CD4-positive, alpha-beta T cell (primary cell): ENCODE results near the gene DLG1. TPM values are rescaled to one million over a fixed set of nuclear protein-coding genes. Genes with fewer than 3 reads are reported as not detected.

Experiments used
- ATAC-seq: fragments of 200-7000 bp; cut with Tn5 transposase; one replicate; pipeline ENCODE4 v1.10.0; 2022; ENCODE audit warnings: mild to moderate bottlenecking; ENCODE audit not compliant: poor library complexity
- CTCF ChIA-PET: fragments of 350-600 bp; sonication (Branson Sonifier 250); formaldehyde crosslinking; loops from one replicate; lab custom pipeline; 2021; ENCODE audit warnings: antibody characterized with exemption, inconsistent platforms; lab: Charles Lee
- POLR2A ChIA-PET: fragments of 350-600 bp; sonication (Branson Sonifier 250); formaldehyde crosslinking; loops from one replicate; lab custom pipeline; 2021; ENCODE audit warnings: antibody characterized with exemption, inconsistent platforms; lab: Charles Lee
- DNase-seq, 14 experiments: peaks; one replicate each; pipeline ENCODE4 v3.0.0-alpha.2; 2013 to 2020; ENCODE audit warnings: mixed read lengths in 2 of 14
- H3K27ac ChIP-seq, 2 donors: one replicate each; pipeline versions ENCODE4 v1.5.1 to v1.7.0; 2013; ENCODE audit warnings: low read length in 2 of 2, low read depth in 1 of 2, mild to moderate bottlenecking in 1 of 2
- H3K27me3 ChIP-seq, 2 experiments: 1 replicate in 1 of 2; 2 replicates in 1 of 2; pipeline versions ENCODE4 v1.6.1 to v1.7.0; 2013; ENCODE audit warnings: low read length in 2 of 2, control low read depth in 1 of 2, mild to moderate bottlenecking in 1 of 2, moderate library complexity in 1 of 2; ENCODE audit not compliant: insufficient read depth in 2 of 2, control insufficient read depth in 1 of 2
- H3K36me3 ChIP-seq: one replicate; pipeline ENCODE4 v1.6.1; 2013; ENCODE audit warnings: low read length, control low read depth; ENCODE audit not compliant: insufficient read depth
- H3K4me1 ChIP-seq: one replicate; pipeline ENCODE4 v1.6.1; 2013; ENCODE audit warnings: low read length, control low read depth; ENCODE audit not compliant: insufficient read depth
- H3K4me3 ChIP-seq: one replicate; pipeline ENCODE4 v1.5.1; 2013; ENCODE audit warnings: mild to moderate bottlenecking, low read length, moderate library complexity
- H3K9me3 ChIP-seq, 2 experiments: 1 replicate in 1 of 2; 2 replicates in 1 of 2; pipeline versions ENCODE4 v1.6.1 to v1.7.0; 2013; ENCODE audit warnings: low read length in 2 of 2, mild to moderate bottlenecking in 2 of 2, control low read depth in 1 of 2, moderate library complexity in 1 of 2; ENCODE audit not compliant: control insufficient read depth in 1 of 2, insufficient read depth in 1 of 2
- H3K27ac Mint-ChIP-seq: one replicate; pipeline ENCODE4 v1.8.0; 2020; ENCODE audit warnings: mixed read lengths
- H3K27me3 Mint-ChIP-seq: one replicate; pipeline ENCODE4 v1.8.0; 2021; ENCODE audit warnings: mixed read lengths
- H3K36me3 Mint-ChIP-seq: one replicate; pipeline ENCODE4 v1.8.0; 2021; ENCODE audit warnings: low read depth, mixed read lengths
- H3K4me1 Mint-ChIP-seq: one replicate; pipeline ENCODE4 v1.8.0; 2021; ENCODE audit warnings: low read depth, mixed read lengths
- H3K4me3 Mint-ChIP-seq: one replicate; pipeline ENCODE4 v1.8.0; 2020; ENCODE audit warnings: mild to moderate bottlenecking, mixed read lengths
- H3K9me3 Mint-ChIP-seq: one replicate; pipeline ENCODE4 v1.8.0; 2020; ENCODE audit warnings: mixed read lengths
- intact Hi-C, 2 experiments: fragments of 100-400 bp; cut with DNase I in 1 of 2; cut with micrococcal nuclease in 1 of 2; formaldehyde crosslinking; loops; one replicate each; pipeline versions ENCODE4 v1.15.1 to v1.9.0; 2023 to 2025; cut with DNase I, micrococcal nuclease
- total RNA-seq, 174 experiments: library from RNA in 2 of 174; stranded (reverse) in 2 of 174; gene quantifications; one replicate each; pipeline ENCODE4 v1.2.3 and lab custom pipeline; 2021 to 2026
- TF ChIP-seq, protein P1 (sequence below): fragments of 200-600 bp; IDR thresholded peaks from one replicate; pipeline ENCODE4 v1.8.0; 2022; ENCODE audit warnings: antibody characterized with exemption, mild to moderate bottlenecking

The DLG1 gene
- total RNA-seq, 2 experiments from 2014 or later, result 86.8 to 91.8 TPM

- POLR2A ChIA-PET, result interaction anchor here (1.2 kb wide), 1 partner anchor 10 kb away, joined by 3 read pairs; no protein-coding TSS in a partner anchor
- Mint-ChIP-seq H3K4me1 (peaks cover 48% of the 10 kb centered on the region), H3K27me3 (no peaks in the 10 kb centered on the region), H3K9me3 (no peaks in the 10 kb centered on the region), H3K36me3 (peaks cover 85% of the 10 kb centered on the region), H3K4me3 (no peak overlapping the region), H3K27ac (no peak overlapping the region)
- no peaks in the 10 kb centered on the region for H3K9me3 ChIP-seq
- CTCF ChIA-PET, result interaction anchor here (0.7 to 0.8 kb wide), 2 partner anchors 29 to 231 kb away, joined by 3 read pairs; no protein-coding TSS in a partner anchor
- H3K27me3 ChIP-seq, result no peaks in the 10 kb centered on the region
- no peak overlapping the region for H3K4me3 ChIP-seq
- H3K4me1 ChIP-seq, result no peaks in the 10 kb centered on the region
- TF ChIP-seq, protein P1, sequence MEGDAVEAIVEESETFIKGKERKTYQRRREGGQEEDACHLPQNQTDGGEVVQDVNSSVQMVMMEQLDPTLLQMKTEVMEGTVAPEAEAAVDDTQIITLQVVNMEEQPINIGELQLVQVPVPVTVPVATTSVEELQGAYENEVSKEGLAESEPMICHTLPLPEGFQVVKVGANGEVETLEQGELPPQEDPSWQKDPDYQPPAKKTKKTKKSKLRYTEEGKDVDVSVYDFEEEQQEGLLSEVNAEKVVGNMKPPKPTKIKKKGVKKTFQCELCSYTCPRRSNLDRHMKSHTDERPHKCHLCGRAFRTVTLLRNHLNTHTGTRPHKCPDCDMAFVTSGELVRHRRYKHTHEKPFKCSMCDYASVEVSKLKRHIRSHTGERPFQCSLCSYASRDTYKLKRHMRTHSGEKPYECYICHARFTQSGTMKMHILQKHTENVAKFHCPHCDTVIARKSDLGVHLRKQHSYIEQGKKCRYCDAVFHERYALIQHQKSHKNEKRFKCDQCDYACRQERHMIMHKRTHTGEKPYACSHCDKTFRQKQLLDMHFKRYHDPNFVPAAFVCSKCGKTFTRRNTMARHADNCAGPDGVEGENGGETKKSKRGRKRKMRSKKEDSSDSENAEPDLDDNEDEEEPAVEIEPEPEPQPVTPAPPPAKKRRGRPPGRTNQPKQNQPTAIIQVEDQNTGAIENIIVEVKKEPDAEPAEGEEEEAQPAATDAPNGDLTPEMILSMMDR, result no peak
- peaks cover 38% of the 10 kb centered on the region for H3K36me3 ChIP-seq
- intact Hi-C loops, result no loop called here
- H3K27ac ChIP-seq, result no peak overlapping the region
- DNase-seq, result no peak
- no peak for ATAC-seq
Observed at GRCh38 chr3:197285557-197285956, 12.9 kb downstream of the DLG1 start.

DNA sequence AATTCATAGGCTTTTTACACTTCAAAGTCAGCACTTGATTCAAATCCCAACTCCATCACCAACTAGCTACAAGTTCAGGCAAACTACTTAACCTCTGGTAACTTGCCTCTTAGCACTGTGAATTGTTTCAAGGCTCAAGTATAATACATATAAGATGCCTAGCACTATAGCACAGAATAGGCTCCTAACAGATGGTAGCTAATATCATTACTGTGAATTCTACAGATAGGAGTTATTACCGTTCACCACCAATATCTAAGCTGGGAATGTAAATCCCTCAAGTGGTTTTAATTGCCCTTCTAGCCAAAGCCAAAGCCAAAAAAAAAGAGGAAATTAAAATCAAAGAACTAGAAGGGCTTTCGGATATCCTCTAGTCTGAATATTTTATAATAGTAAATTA, 15.4 kb downstream of the DLG1 start:
- Mint-ChIP-seq H3K27me3 (no peaks in the 10 kb centered on the region), H3K27ac (no peak overlapping the region), H3K36me3 (peaks cover 79% of the 10 kb centered on the region), H3K9me3 (no peaks in the 10 kb centered on the region), H3K4me3 (no peak overlapping the region), H3K4me1 (peaks cover 43% of the 10 kb centered on the region)
- TF ChIP-seq, protein P1, result no peak
- H3K27ac ChIP-seq, result no peak overlapping the region
- DNase-seq, result no peak
- H3K36me3 ChIP-seq, result peaks cover 38% of the 10 kb centered on the region
- CTCF ChIA-PET, result interaction anchor here (0.9 to 1.5 kb wide), 2 partner anchors 11 to 15 kb away, joined by 3 read pairs; no protein-coding TSS in a partner anchor
- H3K4me3 ChIP-seq, result no peak overlapping the region
- no peaks in the 10 kb centered on the region for H3K4me1 ChIP-seq
- ATAC-seq, result no peak
- intact Hi-C loops, result no loop called here
- no peaks in the 10 kb centered on the region for H3K9me3 ChIP-seq
- POLR2A ChIA-PET, result no interaction called here
- H3K27me3 ChIP-seq, result no peaks in the 10 kb centered on the region

DNA sequence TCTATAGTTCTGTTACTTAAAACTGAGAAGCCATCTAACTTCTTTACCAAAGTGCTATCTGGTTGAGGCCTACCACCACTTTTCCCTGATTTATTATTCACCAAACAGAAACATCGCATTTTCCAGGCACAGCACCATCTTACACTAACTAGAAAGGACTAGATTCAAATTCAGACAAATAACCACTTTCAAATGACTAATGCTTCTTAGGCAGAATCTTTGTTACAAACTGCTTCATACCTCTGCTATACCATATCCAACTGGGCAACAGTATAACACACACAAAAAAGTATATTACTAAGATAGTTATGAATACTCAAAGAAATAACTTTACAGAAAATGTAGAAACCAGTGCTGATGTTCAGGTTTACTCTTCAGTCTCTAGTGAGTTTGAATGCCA, 16.6 kb downstream of the DLG1 start:
- POLR2A ChIA-PET, result no interaction called here
- ATAC-seq, result no peak

More for the DNA sequence above, 16.6 kb downstream of the DLG1 start:
- Mint-ChIP-seq H3K27me3 (no peaks in the 10 kb centered on the region), H3K4me1 (peaks cover 43% of the 10 kb centered on the region), H3K27ac (no peak overlapping the region), H3K36me3 (peaks cover 75% of the 10 kb centered on the region), H3K4me3 (no peak overlapping the region), H3K9me3 (no peaks in the 10 kb centered on the region)
- TF ChIP-seq, protein P1, result no peak
- H3K9me3 ChIP-seq, result no peaks in the 10 kb centered on the region
- H3K4me1 ChIP-seq, result no peaks in the 10 kb centered on the region
- intact Hi-C loops, result no loop called here
- H3K27me3 ChIP-seq, result no peaks in the 10 kb centered on the region
- CTCF ChIA-PET, result no interaction called here
- peaks cover 41% of the 10 kb centered on the region for H3K36me3 ChIP-seq
- no peak for DNase-seq
- H3K4me3 ChIP-seq, result no peak overlapping the region
- no peak overlapping the region for H3K27ac ChIP-seq
